ENCODE data around the gene FAM221A.

DNA sequence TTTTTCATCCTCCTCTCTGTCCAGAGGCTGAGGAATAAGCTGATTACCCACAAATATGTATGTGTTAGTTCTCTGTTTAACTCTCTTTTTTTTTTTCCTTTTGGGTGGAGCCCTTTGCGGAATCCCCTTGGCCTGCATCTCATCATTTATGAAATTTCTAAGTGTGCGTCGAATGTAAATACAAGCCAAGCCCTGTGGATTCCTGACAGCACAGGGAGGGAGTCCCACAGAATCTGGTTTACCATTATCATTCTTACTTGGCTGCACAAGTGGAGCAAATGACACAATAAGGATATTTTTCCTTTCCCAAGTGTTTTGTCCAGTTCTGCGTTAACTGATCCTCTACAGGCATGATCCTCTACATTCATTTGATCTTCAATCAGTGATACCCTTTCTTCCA, 41.5 kb downstream of the FAM221A start:
- TF ChIP-seq, protein P1, sequence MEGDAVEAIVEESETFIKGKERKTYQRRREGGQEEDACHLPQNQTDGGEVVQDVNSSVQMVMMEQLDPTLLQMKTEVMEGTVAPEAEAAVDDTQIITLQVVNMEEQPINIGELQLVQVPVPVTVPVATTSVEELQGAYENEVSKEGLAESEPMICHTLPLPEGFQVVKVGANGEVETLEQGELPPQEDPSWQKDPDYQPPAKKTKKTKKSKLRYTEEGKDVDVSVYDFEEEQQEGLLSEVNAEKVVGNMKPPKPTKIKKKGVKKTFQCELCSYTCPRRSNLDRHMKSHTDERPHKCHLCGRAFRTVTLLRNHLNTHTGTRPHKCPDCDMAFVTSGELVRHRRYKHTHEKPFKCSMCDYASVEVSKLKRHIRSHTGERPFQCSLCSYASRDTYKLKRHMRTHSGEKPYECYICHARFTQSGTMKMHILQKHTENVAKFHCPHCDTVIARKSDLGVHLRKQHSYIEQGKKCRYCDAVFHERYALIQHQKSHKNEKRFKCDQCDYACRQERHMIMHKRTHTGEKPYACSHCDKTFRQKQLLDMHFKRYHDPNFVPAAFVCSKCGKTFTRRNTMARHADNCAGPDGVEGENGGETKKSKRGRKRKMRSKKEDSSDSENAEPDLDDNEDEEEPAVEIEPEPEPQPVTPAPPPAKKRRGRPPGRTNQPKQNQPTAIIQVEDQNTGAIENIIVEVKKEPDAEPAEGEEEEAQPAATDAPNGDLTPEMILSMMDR (conservative IDR thresholded peaks at IDR 0.05; ENCODE audit: low read depth, low read length), result no peak
- TF ChIP-seq EZH2 (IDR thresholded peaks at IDR 0.05; ENCODE audit: borderline replicate concordance, low read depth, low read length, poor library complexity, severe bottlenecking), result no peak

Measured in A673 (cell line).